ENCODE measurements around the gene UBR2. TPM values are rescaled to one million over a fixed set of nuclear protein-coding genes. Genes with fewer than 3 reads are reported as not detected.
A peak's percentile ranks its signal among the peaks of the same experiment; 100 is the strongest.

UBR2 gene
- total and polyA plus RNA-seq, 2 of the 13 experiments (the other 11 are each of a cell fraction or from before 2014, with no cell fraction given): 17.6 to 29.3 TPM

- ATAC-seq: no peak
- no TSS peak for BruUV-seq (replicated peaks)
- no peak overlapping the region for H3K4me2 ChIP-seq (ENCODE audit: low read depth, low read length)
- H3K4me3 ChIP-seq (replicated peaks in 1 of 3; ENCODE audit: insufficient read depth in 1 of 3, low read depth in 2 of 3, low read length in 3 of 3): no peak overlapping the region
- no peak overlapping the region for H3K9ac ChIP-seq (ENCODE audit: insufficient read depth, low read depth, low read length)
- FAIRE-seq: peak; percentile 66
- H3K4me1 ChIP-seq (ENCODE audit: insufficient read depth, low read length): no peaks in the 10 kb centered on the region
- peaks cover 11 to 59% of the 10 kb centered on the region in 2 experiments; a peak in 4 of 5 replicates for H3K36me3 ChIP-seq (replicated peaks in 1 of 2; ENCODE audit: control insufficient read depth in 1 of 2, insufficient read depth in 2 of 2, low read length in 2 of 2)
- no peak overlapping the region for H3K27ac ChIP-seq (ENCODE audit: extremely low read length, insufficient read depth, low read length)
- no peaks in the 10 kb centered on the region for H3K9me3 ChIP-seq (ENCODE audit: low read length)
- ChIA-PET CTCF (ENCODE audit: low intra/inter-chr PET ratio, low total read pairs) (no interaction called here), POLR2A (no interaction called here)
- 97% methylated on average over 3 of the region's 3 CpGs for WGBS (ENCODE audit: low lambda C conversion rate)
- H4K20me1 ChIP-seq (ENCODE audit: insufficient read depth, low read length): no peaks in the 10 kb centered on the region
- H3K27me3 ChIP-seq (ENCODE audit: control insufficient read depth in 1 of 2, insufficient read depth in 2 of 2, low read length in 2 of 2): no peaks in the 10 kb centered on the region
- TF ChIP-seq CEBPB (IDR thresholded peaks at IDR 0.05; ENCODE audit: borderline replicate concordance, low read depth, low read length): 0 out of 2 replicates have a peak, but pooled peaks have one; percentile 40
- TF ChIP-seq ZNF383 (CRISPR knock-in tag; IDR thresholded peaks at IDR 0.05; ENCODE audit: borderline replicate concordance): no peak
- DNase-seq (ENCODE audit: low spot score): no peak
- H2AFZ ChIP-seq (ENCODE audit: low read length): no peak overlapping the region
- intact Hi-C loops (cut with micrococcal nuclease; ENCODE audit: unreplicated experiment) (no loop called here), in situ Hi-C loops (cut with HindIII; ENCODE audit: extremely low pct_ligation_motif_present, low pct_unique_long_range_greater_than_20kb) (no loop called here)
- H3K79me2 ChIP-seq (ENCODE audit: insufficient read depth, low read length): no peaks in the 10 kb centered on the region
These were observed 80.4 kb downstream of the UBR2 start for GRCh38 chr6:42644211-42644610.

- CTCF ChIA-PET (ENCODE audit: low intra/inter-chr PET ratio, low total read pairs): no interaction called here
- no peaks in the 10 kb centered on the region for H3K9me3 ChIP-seq (ENCODE audit: low read length)
- in situ Hi-C loops (cut with HindIII; ENCODE audit: extremely low pct_ligation_motif_present, low pct_unique_long_range_greater_than_20kb): no loop called here
- H3K9ac ChIP-seq (ENCODE audit: insufficient read depth, low read depth, low read length): no peak overlapping the region
- no TSS peak for BruUV-seq (replicated peaks)
- intact Hi-C loops (cut with micrococcal nuclease; ENCODE audit: unreplicated experiment): no loop called here
- H3K79me2 ChIP-seq (ENCODE audit: insufficient read depth, low read length): no peaks in the 10 kb centered on the region
- no peak overlapping the region for H3K27ac ChIP-seq (ENCODE audit: extremely low read length, insufficient read depth, low read length)
- H3K4me1 ChIP-seq (ENCODE audit: insufficient read depth, low read length): no peaks in the 10 kb centered on the region
- peaks cover 16 to 59% of the 10 kb centered on the region in 2 experiments for H3K36me3 ChIP-seq (replicated peaks in 1 of 2; ENCODE audit: control insufficient read depth in 1 of 2, insufficient read depth in 2 of 2, low read length in 2 of 2)
- no peak for DNase-seq (ENCODE audit: low spot score)
- H3K4me2 ChIP-seq (ENCODE audit: low read depth, low read length): no peak overlapping the region
- no peaks in the 10 kb centered on the region for H4K20me1 ChIP-seq (ENCODE audit: insufficient read depth, low read length)
- ATAC-seq: no peak
- POLR2A ChIA-PET: no interaction called here
- no peak overlapping the region for H3K4me3 ChIP-seq (replicated peaks in 1 of 3; ENCODE audit: insufficient read depth in 1 of 3, low read depth in 2 of 3, low read length in 3 of 3)
- 95% methylated on average over 5 of the region's 5 CpGs for WGBS (ENCODE audit: low lambda C conversion rate)
- FAIRE-seq: no peak
- H2AFZ ChIP-seq (ENCODE audit: low read length): no peak overlapping the region
- no peaks in the 10 kb centered on the region for H3K27me3 ChIP-seq (ENCODE audit: control insufficient read depth in 1 of 2, insufficient read depth in 2 of 2, low read length in 2 of 2)
- TF ChIP-seq REPIN1 (CRISPR knock-in tag; IDR thresholded peaks at IDR 0.05; ENCODE audit: borderline replicate concordance, low read depth): no peak
- TF ChIP-seq REST (IDR thresholded peaks at IDR 0.05; ENCODE audit: borderline replicate concordance in 1 of 2, low read depth in 1 of 2, low read length in 2 of 2): no peak
- TF ChIP-seq NONO (IDR thresholded peaks at IDR 0.05): no peak
- TF ChIP-seq NONO (CRISPR knock-in tag; conservative IDR thresholded peaks at IDR 0.05): no peak
- no peak for TF ChIP-seq ZNF501 (CRISPR knock-in tag; IDR thresholded peaks at IDR 0.05)
- TF ChIP-seq ZNF124 (CRISPR knock-in tag; IDR thresholded peaks at IDR 0.05): no peak
- no peak for TF ChIP-seq SALL2 (CRISPR knock-in tag; IDR thresholded peaks at IDR 0.05)
- no peak for TF ChIP-seq HOXA7 (CRISPR knock-in tag; IDR thresholded peaks at IDR 0.05)
- no peak for TF ChIP-seq ZNF747 (CRISPR knock-in tag; IDR thresholded peaks at IDR 0.05; ENCODE audit: borderline replicate concordance)
- TF ChIP-seq MBNL3 (CRISPR knock-in tag; conservative IDR thresholded peaks at IDR 0.05): no peak
- no peak for TF ChIP-seq PTBP1 (IDR thresholded peaks at IDR 0.05; ENCODE audit: low read depth, low read length, poor library complexity, severe bottlenecking)
- TF ChIP-seq SIN3A (IDR thresholded peaks at IDR 0.05; ENCODE audit: borderline replicate concordance, low read depth, low read length): no peak
These were observed 88.4 kb downstream of the UBR2 start for GRCh38 chr6:42652024-42652746.
